NCI-H510A treated with DMSO at 0.1 percent for 48 hours (cell line): Measurements from ENCODE around the gene GALNT3.

ENCODE experiments used
- DNase-seq: peaks from one replicate; lab custom pipeline; 2025; lab: John Stamatoyannopoulos, UW

Gene GALNT3

DNA sequence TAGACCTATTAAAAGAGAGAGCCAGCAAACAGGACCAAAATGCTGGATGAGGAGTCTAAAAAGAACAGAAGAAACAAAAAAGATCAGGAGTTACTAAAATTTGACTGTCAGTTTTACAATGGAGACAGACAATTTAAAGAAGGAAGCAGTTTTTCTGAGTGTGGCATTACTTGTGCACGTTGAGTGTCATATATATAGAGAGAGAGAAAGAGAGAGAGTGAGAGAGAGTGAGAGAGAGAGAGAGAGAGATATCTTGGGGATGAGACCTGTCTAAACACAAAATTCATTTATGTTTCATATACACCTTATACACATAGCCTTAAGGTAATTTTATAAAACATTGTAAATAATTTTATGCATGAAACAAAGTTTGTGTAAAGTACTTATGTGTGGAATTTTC lies 2.1 kb upstream of the GALNT3 start:
- no peak for DNase-seq

- no peak for DNase-seq
These were observed 964 bp upstream of the GALNT3 start for GRCh38 chr2:165795011-165795410.

- DNase-seq = peak; percentile 58
These were observed 485 bp upstream of the GALNT3 start for GRCh38 chr2:165794536-165794928.

- DNase-seq = no peak
These were observed 777 bp downstream of the GALNT3 start for GRCh38 chr2:165793161-165793778.

- DNase-seq = no peak
These were observed 2.0 kb downstream of the GALNT3 start for GRCh38 chr2:165792104-165792454.

- DNase-seq = no peak
These were observed 2.5 kb downstream of the GALNT3 start for GRCh38 chr2:165791421-165792103.

DNA sequence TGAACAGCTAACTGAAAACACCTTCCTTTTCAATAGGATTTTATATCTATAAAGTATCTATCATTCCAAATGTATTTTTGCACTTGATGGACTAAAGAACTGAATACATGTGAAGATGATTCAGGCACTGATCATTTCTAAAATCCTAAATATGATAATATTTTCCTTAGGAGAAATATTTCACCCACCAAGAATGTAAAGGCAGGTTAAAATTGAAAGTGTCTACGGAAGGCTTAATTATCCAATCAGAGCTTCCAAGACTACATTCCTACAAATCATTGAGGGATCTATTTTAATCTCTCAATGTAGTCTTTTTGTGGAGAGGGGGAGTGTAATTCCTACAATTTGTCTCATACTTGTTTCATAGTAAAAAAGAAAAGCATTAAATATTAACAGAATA lies 3.6 kb downstream of the GALNT3 start:
- no peak for DNase-seq

DNA sequence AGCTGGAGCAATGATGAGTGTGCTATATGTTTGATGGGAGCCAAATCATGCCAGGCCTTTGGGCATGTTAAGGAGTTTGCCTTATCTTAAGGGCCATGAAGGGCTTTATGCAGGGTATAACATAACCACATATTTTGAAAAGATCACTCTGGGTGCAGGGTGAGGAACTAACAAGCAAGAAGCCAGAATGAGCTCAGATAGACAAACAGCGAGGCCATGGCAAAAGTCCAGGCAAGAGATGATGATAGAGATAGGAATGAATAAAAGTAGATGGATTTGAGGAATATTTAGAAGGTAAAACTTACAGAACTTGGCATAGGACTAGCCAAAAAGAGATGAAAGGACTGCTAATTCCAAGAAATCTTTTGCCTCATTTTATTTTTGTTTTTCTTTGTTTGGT lies 6.7 kb downstream of the GALNT3 start:
- no peak for DNase-seq

GRCh38 chr2:165779706-165780105 lies 14.3 kb downstream of the GALNT3 start:
- no peak for DNase-seq

- no peak for DNase-seq
These were observed 15.2 kb downstream of the GALNT3 start for GRCh38 chr2:165778653-165779451.

DNA sequence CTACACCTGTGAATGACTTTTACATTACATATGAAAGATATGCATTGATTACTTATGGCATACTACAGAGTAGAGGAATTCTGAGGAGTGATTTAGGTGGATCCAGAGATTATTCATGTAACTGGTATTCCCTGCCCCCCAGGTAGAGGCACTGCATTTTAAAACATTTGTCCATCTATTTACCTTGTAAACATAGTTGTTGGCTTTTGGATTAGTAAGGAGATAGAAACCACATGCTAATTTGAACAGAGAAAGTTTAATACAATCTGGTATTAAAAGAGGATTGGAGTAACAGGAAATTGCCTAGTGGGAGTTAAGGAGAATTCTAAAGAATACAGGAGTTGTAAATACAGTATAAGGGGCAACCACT lies 15.9 kb downstream of the GALNT3 start:
- no peak for DNase-seq

- DNase-seq = no peak
These were observed 16.4 kb downstream of the GALNT3 start for GRCh38 chr2:165777522-165778186.

- no peak for DNase-seq
These were observed 17.3 kb downstream of the GALNT3 start for GRCh38 chr2:165776796-165777195.

- DNase-seq = no peak
These were observed 18.0 kb downstream of the GALNT3 start for GRCh38 chr2:165776013-165776412.

DNA sequence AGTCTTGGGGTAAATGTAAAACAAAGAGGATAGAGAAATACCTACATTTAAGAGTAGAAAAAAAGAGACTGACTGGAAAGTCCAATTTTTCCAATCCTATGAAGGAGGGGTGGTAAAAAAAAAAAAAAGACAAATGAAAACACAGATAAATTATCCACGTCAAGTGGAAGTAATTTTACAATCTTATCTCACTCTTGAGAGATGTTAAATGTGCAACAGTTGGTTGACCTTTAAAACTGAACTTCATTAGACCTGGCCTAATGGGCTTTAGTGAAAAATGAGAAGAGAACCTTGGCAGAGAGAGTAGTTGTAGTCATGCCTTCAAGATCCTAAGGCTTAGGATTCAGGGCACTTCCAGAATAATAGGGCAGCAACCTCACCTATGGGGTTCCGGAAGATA lies 20.4 kb downstream of the GALNT3 start:
- DNase-seq = no peak

- DNase-seq = no peak
These were observed 21.9 kb downstream of the GALNT3 start for GRCh38 chr2:165772183-165772582.

GRCh38 chr2:165766326-165766927 lies 27.6 kb downstream of the GALNT3 start:
- no peak for DNase-seq

DNA sequence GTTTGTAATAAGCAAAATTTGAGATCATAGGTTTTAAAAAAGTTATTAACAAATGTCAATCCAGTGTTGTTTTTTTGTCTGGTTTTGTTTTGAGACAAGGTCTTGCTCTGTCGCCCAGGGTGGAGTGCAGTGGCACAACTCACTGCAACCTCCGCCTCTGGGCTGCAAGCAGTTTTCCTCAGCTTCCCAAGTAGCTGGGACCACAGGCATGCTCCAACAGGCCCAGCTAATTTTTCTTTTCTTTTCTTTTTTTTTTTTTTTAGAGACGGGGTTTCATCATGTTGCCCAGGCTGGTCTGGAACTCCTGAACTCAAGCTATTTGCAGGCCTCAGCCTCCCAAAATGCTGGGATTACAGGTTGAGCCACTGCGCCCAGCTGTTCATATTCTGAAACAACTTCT lies 31.3 kb downstream of the GALNT3 start:
- DNase-seq = no peak

- DNase-seq = peak; percentile 39
These were observed 36.0 kb downstream of the GALNT3 start for GRCh38 chr2:165757906-165758675.

DNA sequence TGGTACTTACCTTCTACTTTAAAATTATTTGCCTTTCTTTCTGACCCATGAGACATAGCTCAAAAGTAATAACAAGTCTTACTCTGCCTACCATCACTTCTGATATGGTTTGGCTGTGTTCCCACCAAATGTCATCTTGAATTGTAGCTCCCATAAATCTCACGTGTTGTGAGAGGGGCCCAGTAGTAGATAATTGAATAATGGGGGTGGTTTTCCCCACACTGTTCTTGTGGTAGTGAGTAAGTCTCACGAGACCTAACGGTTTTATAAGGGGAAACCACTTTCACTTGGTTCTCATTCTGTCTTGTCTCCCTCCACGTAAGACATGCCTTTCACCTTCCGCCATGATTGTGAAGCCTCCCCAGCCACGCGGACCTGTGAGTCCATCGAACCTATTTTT lies 47.5 kb downstream of the GALNT3 start:
- no peak for DNase-seq

DNA sequence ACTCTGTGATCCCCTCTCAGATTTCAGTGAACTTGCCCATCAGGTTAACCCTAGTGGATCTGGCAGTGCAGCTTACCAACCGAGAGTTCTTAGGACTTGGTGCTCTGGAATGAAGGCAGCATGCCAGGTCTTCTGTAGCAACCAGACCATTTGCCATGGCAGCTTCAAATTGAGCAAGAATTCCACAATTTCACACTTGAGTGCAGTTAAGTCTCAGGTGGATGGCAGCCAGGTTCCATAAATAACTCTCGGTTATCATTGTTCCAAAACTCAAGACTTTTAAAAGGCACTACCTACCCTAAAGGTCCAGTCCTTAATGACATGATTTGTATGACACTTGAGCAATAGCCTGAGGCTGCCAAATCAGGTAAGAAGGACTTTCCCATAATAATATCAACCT lies 48.1 kb downstream of the GALNT3 start:
- no peak for DNase-seq

DNA sequence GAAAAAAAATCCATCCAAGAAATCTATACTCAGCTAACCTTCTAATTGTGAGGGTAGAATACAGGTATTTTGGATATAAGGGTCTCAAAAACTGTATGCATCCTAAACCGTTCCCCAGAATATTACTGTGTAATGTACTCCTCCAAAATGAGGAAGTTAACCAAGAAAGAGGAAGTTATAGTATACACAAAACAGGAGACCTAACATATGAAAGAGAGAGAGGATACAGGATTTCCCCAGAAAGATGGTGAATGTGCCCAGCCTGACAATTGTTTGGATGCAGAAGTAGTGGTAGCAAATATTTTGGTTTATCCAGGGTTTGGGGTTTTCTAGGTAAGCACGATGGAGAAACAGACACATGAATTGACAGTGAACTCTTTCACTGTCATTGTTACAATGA lies 50.6 kb downstream of the GALNT3 start:
- no peak for DNase-seq
